Measurements from ENCODE around the gene RYR2. TPM values are rescaled to one million over a fixed set of nuclear protein-coding genes. Genes with fewer than 3 reads are reported as not detected.

Gene RYR2
- total RNA-seq, 3 donors from 2014 or later = 0.35 to 5.9 (median 0.94) TPM

- no peak for DNase-seq
- intact Hi-C loops (cut with DNase I, micrococcal nuclease) = no loop called here
- no peak overlapping the region for H3K4me3 ChIP-seq
- peaks cover 2% of the 10 kb centered on the region for H3K9me3 ChIP-seq
- no peak for TF ChIP-seq CTCF (IDR thresholded peaks at IDR 0.05)
- no peaks in the 10 kb centered on the region for H3K36me3 ChIP-seq (ENCODE audit: low read depth)
- no peak for ATAC-seq
- no peaks in the 10 kb centered on the region for H3K4me1 ChIP-seq (ENCODE audit: low read depth)
Observed at GRCh38 chr1:237527761-237528160, 485.8 kb downstream of the RYR2 start.

- intact Hi-C loops (cut with DNase I, micrococcal nuclease) = no loop called here
Observed at GRCh38 chr1:237528545-237528944, 486.6 kb downstream of the RYR2 start.

GRCh38 chr1:237539055-237539454 is 497.1 kb downstream of the RYR2 start:
- Histone ChIP-seq H3K4me3 (no peak overlapping the region), H3K4me1 (ENCODE audit: low read depth) (no peaks in the 10 kb centered on the region), H3K36me3 (ENCODE audit: low read depth) (no peaks in the 10 kb centered on the region), H3K9me3 (no peaks in the 10 kb centered on the region)
- no peak for DNase-seq
- ATAC-seq = no peak
- intact Hi-C loops (cut with DNase I, micrococcal nuclease) = no loop called here
- no peak for TF ChIP-seq CTCF (IDR thresholded peaks at IDR 0.05)

More at GRCh38 chr1:237528545-237528944, 486.6 kb downstream of the RYR2 start:
- DNase-seq (no peak), ATAC-seq (no peak)
- no peak for TF ChIP-seq CTCF (IDR thresholded peaks at IDR 0.05)
- peaks cover 2% of the 10 kb centered on the region for H3K9me3 ChIP-seq
- no peaks in the 10 kb centered on the region for H3K36me3 ChIP-seq (ENCODE audit: low read depth)
- no peaks in the 10 kb centered on the region for H3K4me1 ChIP-seq (ENCODE audit: low read depth)
- no peak overlapping the region for H3K4me3 ChIP-seq

- DNase-seq = no peak
- intact Hi-C loops (cut with DNase I, micrococcal nuclease) = no loop called here
- Histone ChIP-seq H3K36me3 (ENCODE audit: low read depth) (no peaks in the 10 kb centered on the region), H3K4me3 (no peak overlapping the region), H3K9me3 (no peaks in the 10 kb centered on the region), H3K4me1 (ENCODE audit: low read depth) (no peaks in the 10 kb centered on the region)
- ATAC-seq = no peak
- no peak for TF ChIP-seq CTCF (IDR thresholded peaks at IDR 0.05)
Observed at GRCh38 chr1:237542525-237543418, 500.8 kb downstream of the RYR2 start.

- Histone ChIP-seq H3K4me3 (no peak overlapping the region), H3K9me3 (no peaks in the 10 kb centered on the region), H3K4me1 (ENCODE audit: low read depth) (no peaks in the 10 kb centered on the region), H3K36me3 (ENCODE audit: low read depth) (no peaks in the 10 kb centered on the region)
- no peak for TF ChIP-seq CTCF (IDR thresholded peaks at IDR 0.05)
- intact Hi-C loops (cut with DNase I, micrococcal nuclease) = no loop called here
- ATAC-seq (no peak), DNase-seq (no peak)
Observed at GRCh38 chr1:237553078-237553477, 511.1 kb downstream of the RYR2 start.
